GM18505 (cell line): ENCODE data around the gene EFNA5.

ENCODE experiments used
- ATAC-seq: cut with Tn5 transposase; IDR thresholded peaks from one replicate; pipeline ENCODE4 v1.9.1; 2021; ENCODE audit not compliant: unreplicated experiment
- POLR2A ChIP-seq: IDR thresholded peaks from 4 replicates; pipeline ENCODE4 v1.6.1; 2011; ENCODE audit warnings: borderline replicate concordance; ENCODE audit not compliant: insufficient read depth, insufficient read length; ENCODE audit errors: extremely low read depth

The EFNA5 gene

DNA sequence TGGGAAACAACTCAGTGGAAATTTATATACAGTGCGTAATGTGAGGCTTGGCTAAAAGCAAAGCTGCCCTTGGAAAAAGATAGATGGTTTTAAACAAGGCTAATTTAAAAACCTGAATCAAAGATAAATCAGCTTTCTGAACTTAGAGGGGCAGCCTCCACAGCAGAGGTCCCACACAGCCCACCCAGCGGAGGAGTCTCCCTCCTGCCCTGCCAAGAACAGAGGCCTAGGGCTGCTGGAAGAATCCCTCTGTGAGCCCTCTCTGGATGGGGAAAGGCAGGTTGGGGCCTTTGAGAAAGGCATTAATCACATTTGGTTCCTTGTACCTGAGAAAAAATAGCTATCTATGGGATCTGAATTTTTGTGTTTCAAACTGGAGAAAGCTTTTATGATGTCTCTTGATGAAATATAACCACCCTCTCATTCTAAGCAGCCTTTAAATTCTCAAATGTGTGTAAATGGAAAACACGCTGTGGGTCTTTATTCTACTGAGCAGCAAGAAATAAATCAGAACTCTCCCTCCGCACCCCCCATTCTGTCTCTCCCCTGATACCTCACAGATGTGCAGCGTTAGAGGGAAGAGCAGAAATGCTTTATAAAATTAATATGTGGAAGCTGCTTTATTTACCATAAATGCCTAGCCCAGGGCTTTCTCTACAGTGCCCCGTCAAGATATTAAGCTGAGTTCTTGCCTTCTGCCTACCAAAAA lies 329.2 kb downstream of the EFNA5 start:
- no peak for ATAC-seq
- no peak for TF ChIP-seq POLR2A

DNA sequence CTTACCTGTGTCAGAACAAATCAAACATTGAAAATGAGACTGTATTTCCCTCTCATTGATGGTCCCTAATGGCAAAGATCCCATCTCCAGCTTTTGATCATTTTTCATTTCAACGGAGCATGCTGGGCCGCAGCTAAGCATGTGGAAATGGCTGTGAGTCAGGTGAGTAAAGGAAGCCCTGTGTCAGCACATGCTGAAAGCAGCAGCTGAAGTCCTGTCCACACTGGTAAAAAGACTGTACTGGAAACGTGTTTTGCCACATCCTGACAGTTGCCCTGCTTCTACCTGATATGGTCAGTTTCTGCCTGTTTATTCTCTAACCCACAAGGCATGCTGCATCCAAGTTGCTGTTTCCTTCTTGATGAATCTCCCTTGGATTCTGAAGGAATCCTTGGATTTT lies 330.1 kb downstream of the EFNA5 start:
- no peak for ATAC-seq

DNA sequence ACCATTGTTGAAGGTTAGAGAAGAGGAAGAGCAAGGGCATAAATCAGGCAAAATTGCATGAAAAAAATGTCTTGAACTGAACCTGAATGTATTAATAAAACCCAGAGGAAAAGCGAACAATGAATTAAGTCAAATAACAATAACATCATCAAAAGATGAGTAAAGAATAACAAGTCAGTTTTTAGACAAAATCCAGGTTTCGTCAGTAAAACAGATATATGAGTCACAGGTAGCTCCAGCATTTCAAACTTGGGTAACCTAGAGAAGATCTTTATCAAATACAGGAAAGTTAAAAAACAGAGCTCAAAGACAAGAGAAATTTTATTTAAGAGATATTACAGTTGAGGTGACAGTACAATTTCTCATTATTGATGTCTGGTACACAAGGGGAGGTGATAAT lies 332.4 kb downstream of the EFNA5 start:
- no peak for ATAC-seq

More for the DNA sequence above, 330.1 kb downstream of the EFNA5 start:
- TF ChIP-seq POLR2A: no peak

DNA sequence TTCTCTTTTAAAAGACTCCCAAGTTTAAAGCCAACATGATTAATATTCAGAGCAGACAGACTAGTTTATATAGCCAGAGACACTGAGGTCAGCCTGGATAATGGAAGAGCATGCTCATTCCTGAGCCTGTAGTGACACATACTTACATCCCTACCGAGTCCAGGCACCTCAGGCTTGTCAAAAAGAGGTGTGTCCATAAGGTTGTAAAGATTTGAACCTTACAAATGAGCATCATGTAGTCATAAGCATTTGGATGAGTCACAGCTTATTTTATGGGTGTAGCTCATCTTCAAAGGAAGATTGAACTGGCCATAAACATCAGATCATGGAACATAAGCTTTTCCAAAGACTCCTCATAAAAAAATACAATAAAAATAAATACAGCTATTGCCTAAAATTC lies 333.5 kb downstream of the EFNA5 start:
- no peak for ATAC-seq

More for the DNA sequence above, 332.4 kb downstream of the EFNA5 start:
- TF ChIP-seq POLR2A: no peak

GRCh38 chr5:107331882-107332281 lies 338.9 kb downstream of the EFNA5 start:
- ATAC-seq: no peak
- no peak for TF ChIP-seq POLR2A

More for the DNA sequence above, 333.5 kb downstream of the EFNA5 start:
- TF ChIP-seq POLR2A: no peak

DNA sequence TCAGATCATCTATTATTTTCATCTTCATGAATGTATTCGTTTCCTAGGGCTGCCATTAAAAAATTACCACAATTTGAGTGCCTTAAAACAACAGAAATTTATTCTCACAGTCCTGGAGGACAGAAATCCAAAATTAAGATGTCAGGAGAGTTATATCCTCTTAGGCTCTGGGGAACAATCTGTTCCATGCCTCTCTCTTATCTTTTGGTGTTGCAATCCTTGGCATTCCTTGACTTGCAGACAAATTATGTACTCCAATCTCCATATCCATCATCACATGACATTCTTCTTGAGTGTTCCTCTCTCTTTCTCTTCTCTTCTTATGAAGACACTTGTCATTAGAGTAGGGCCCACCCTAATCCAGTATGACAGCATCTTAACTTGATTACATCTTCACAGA lies 339.4 kb downstream of the EFNA5 start:
- ATAC-seq: no peak

DNA sequence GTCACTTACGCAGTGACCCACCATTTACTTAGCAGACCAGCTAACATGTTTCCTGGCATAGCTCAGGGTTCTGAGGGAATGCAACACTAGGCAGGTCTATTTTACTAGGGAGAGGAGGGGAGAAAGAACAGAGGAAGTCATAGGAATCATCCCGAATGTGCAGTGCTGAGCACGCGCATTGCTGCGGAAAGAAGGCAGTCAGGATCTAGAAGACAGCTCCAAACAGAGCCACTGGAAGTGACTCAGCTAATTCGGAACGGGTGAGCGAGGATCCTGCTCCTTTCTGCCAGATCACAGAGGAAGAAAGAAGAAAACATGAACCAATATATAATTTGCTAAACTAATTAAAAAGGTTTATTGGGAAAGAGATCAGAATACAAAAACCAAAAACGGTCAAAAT lies 339.8 kb downstream of the EFNA5 start:
- no peak for TF ChIP-seq POLR2A
- no peak for ATAC-seq

More for the DNA sequence above, 339.4 kb downstream of the EFNA5 start:
- no peak for TF ChIP-seq POLR2A

DNA sequence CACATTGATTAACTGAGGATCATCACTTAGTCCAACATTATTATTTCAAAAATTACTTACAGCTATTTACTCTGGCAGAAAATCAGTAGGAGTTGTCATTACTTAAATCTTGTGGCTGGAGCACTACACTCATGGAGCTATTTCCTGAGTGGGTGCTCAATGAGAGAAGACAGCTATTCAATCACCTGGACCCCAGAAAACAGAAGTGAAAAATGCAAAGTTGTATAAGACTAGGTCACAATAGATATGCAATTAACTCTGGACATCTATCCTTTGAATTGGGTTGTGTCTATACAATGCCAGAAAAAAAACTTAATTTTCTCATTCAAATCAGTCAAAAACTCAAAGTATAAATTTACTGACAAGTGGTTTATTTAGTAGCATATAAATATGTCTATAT lies 340.9 kb downstream of the EFNA5 start:
- no peak for TF ChIP-seq POLR2A
- peak; percentile 83 for ATAC-seq
